DMS153 treated with DMSO at 0.1 percent for 48 hours (cell line): ENCODE results near the gene ANKRD13A.
A peak's percentile ranks its signal among the peaks of the same experiment; 100 is the strongest.

Source experiments
- DNase-seq: peaks from one replicate; lab custom pipeline; 2025; ENCODE audit not compliant: unreplicated experiment; lab: John Stamatoyannopoulos, UW

The ANKRD13A gene

DNA sequence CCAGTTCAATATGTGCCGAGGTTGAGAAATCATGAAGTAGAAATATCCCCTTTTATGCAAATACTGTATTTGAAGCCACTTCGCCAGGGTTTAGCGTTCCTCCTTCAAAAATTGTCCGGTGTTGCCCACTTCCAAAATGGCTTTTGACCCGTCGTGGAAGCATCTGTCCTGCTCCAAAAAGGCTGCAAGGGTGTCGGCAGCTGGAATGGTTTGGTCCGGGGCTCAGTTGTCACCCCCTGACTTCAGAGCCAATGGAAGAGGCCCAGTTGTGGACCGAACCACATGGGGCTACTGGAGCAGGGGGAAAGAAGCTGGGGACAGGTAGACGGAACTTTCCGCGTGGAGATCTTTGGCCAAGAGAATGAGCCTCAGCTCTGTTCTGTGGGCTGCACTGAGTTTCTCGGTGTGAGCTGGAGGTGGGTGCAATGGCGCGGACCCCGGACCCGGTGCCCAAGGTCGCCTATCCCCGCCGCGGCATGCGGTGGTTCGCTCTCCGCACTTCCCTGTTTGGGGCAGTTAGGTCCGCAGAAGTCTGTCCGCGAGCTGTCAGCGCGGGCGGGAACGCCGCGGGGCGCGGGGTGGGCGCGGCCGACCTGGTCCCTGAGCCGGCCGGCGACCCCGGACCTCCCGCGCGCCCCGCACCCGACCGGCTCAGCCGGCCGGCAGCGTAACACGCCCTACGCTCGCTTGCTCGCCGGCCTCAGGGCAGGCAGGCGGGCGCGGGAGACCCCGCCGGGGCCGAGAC lies at the start of gene ANKRD13A:
Gene ANKRD13A (plus strand): TSS at position 527 of the 745 bp plus-strand sequence. CDS start 259 bp downstream, outside the sequence.
- DNase-seq = peak; percentile 75

DNA sequence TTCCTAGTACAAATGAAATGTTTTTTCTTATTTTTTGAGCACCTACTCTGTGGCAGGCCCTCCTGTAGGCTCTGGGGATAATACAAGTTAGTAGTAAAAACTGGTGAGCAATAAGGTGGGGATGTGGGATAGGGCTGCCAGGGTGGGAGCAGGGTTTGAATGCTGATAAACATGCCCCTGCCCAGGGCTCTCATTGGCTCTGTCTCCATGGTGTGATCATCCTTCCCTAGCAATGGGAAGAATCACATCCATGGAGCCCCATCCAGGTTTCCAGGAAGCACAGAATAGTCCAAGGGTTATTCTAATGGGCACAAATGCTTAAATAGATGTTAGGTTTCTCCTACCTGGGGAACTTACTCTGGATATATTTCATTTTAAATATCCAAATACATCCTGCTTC lies 48.6 kb upstream of the ANKRD13A start:
- no peak for DNase-seq

DNA sequence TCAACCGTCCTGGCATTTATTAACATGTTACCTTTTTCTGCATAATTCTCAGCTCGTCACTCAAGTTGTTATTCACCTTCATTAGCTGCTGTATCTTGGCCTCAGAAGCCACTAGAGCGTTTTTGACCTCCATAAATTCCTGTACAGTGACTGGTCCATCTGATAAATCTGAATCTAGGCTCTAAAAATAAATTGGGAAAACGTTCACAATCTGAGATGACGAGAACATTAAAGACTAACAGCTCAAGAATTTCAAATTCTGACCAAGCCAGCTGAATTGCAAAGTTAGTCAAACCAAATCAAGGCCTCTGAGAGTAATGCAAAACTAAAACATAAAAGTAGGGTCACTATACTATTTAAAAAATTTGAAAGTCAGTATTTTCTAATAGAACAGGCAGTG lies 48.1 kb upstream of the ANKRD13A start:
- no peak for DNase-seq

DNA sequence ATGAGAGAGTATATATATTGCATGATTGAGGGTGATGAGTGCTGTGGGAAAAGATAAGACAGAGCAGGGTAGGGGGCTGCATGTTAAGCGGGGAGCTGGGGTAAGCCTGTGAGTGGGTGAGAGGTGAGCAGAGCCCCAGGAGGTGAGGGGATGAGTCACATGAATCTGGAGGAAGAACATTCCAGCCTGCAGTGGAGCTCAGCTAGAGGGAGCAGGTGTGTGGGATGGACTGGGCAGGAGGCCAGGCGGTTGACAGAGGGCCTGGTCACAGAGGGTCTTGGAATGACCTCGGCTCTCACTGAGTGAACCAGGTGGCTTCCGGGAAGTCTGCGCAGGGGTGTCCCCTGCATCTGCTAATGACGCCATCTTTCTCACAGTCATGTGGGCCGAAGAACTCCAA lies 47.5 kb upstream of the ANKRD13A start:
- DNase-seq = no peak

DNA sequence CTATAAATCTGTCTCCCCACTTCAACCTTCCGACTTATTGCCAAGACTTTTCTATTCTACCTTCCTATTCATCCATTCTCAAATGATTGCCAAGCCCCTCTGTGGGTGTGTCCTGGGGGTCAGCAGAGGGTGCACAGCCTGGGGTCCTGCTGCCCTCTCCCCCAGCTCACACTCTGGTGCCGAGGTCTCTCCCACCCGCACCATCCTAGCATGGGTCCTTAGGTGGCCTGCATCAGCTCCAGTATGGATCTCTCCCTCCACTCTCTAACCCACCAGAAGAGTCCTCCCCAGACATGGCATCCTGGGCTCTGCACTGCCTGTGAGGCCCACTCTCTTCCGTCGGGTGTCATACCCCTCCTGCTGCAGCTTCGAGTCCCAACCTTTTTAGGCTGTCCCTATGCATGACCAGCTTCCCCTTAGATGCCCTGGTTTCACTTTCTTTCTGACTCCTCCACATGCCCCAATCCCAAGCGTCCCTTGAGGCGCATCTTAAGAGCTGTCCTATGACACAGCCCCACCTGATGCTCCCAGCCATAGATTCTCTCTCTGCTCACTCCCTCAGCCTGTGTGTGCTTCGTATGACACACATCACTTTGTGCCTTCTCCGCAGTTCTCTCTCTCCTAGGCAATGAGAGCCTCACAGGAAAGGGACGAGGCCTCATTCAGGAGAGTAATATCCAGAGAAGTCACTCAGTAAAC lies 46.9 kb upstream of the ANKRD13A start:
- DNase-seq = no peak

DNA sequence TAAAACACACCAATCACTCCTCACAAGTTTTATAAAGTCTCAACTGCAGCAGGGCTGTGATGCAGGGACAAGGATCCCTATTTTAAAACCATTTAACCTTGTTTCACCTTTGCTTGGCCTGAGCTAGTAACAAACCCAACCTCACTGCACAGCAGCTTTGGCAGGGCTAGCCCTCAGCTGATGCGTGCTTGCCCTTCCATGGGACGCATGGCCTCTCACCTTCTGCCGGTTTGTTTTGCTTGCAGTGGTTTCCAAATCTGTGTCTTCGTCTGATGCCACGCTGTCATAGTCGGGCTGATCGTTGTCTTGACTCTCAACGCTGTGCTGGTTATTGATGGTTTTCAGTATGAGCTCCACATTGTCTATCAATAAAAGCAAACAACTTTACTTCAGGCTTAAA lies 46.4 kb upstream of the ANKRD13A start:
- no peak for DNase-seq

DNA sequence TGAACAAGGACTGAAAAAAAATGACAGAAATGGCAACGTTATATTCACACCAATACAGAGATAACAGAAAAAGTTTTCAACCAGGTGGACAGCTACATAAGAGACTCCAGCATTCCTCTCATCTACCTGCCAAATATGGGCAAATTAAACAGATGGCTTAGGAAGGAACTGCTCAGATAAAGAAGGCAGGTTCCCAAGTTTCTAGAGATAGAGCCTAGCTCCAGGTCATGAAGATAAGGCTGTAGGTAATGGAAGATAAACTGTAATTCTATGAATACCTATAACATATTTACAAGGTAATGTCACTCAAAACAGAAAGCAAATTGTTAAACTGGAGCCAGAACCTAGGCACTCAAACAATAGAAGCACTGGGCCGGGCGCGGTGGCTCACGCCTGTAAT lies 45.6 kb upstream of the ANKRD13A start:
- no peak for DNase-seq

DNA sequence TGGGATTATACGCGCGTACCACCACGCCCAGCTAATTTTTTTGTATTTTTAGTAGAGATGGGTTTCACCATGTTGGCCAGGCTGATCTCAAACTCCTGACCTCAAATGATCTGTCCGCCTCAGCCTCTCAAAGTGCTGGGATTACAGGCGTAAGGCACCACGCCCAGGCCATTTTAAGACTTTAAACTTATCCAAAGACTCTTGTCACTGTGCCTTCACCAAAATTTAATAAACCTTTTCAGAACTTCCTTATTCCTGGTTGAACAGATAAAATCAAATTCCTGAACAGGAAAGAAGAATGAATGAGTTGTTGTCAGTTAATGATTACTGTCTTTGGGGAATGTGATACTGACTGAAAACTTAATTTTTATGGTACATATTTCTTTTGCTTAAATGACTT lies 40.9 kb upstream of the ANKRD13A start:
- DNase-seq = no peak

DNA sequence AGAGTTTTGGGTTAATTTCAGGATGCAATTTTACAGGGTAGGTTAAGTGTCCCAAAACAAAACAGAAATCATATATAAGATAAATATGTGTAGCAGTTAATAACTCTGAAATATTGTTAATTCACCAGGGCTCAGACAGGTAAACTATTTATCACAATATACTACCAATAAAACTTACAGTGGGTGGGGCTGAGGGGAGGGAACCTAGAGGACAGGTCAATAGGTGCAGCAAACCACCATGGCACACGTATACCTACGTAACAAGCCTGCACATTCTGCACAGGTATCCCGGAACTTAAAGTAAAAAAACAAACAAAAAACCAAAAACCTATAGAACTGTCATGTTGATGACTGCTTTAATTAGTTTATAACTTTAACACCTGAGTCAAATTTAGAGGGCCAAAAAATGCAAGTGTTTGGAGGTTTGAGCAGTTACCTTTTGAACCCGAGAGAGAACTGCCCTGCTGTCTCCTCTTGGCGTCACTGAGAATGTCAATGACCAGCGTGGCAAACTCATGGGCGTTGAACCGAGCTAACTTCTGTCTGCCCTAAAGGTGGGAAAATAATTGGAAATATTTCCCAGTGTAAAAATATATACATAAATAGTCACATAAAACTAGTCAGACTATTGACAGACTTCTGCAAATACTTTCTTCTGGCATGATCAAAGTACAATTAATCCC lies 39.7 kb upstream of the ANKRD13A start:
- DNase-seq = no peak

DNA sequence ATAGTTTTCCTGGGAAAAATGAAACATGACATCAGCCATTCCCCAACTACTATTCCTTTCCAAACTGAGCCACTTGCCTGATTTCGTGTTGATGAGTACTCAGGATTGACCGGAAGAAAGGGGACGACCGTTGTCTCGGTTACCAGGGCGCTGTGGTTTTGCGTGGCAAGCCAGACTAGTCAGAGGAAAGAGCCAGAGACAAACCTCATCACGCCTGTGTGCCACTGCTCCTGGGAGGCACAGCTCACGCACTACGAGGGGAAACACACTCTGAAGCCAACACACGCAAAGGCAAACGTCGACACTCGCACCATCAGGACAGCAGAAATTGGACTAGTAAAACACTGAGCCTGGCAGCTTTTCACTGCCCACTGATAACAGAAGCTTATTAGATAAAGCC lies 38.0 kb upstream of the ANKRD13A start:
- no peak for DNase-seq

DNA sequence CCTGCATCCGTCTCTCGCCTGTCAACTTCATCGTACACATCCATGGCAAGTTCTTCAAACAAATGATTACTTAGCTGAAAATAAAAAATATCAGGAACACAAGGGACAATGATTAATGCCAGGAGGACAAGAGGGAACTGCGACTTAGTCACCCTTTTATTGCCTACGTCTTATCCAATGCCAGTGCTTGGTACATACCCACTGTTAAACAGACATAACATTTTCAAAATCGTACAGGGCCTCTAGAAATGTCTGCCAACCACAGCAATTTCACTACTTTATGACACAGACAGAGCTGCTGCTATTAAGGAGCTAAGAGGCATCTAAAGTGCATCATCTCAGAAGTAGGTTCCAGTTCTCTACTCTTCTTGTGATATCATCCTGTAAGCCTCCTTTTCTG lies 37.6 kb upstream of the ANKRD13A start:
- no peak for DNase-seq

DNA sequence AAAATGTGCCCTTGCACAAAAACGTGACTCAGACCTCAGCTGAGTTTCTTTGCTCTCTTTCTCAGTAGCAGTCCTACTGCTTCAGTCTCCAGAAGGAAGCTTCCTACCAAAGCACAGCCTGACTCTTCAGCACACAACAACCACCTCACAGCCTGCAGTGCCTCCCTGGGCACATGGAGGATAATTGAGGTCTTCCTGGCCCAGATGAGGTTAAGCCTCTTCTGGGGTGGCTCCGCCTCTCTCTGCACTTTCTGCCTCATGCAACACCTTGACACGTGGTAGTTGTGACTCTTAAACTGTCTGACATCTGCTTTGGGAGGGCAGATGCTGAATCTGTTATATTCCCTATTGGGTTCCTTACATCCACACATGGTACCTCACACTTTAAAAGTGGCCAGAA lies 36.8 kb upstream of the ANKRD13A start:
- DNase-seq = no peak

DNA sequence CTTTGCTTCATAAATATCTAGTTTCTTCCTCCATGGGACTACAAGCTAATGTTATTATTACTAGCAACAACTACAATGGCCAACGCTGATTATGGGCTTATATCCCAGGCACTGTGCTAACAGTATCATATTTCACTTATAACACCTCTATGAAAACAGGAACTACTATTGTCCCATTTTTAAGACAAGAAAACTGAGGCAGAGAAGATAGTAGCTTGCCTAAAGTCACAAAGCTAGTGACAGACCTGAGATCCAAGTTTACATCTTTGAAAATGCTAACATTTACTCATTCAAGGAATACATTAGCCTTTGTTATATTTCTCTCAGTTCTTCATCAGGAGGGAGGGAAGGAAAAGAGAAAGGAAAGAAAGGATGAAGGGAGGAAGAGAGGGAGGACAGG lies 35.9 kb upstream of the ANKRD13A start:
- no peak for DNase-seq

DNA sequence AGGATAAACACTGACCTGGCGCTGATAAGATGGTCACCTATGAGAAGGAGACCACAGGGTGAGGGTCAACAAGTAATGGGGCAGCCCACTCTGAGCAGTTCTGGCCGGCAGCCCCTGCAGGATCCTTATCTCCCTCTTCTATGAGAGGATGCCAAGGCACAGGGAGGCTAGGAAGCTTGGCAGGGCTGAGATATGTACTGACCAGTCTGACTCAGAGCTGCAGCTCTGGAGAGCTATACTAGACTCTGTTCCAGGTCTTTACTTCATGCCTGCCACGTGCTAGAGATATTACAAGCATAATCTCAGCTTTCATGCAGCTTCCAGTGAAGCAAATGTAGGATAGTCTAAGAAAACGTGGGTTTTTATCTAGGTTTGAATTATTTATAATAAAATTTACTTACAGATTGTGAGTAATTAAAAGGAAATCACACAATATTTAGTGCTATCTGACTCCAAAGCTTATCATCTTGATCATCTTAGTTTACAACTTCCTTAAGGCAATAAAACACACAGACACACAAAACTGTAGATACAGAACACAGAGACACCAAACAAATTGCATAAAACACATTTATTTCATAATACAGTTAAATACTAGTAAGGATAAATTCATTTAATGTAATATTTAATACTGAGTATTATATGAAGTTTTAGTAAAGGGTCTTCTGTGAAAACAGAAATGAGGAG lies 35.3 kb upstream of the ANKRD13A start:
- DNase-seq = no peak

DNA sequence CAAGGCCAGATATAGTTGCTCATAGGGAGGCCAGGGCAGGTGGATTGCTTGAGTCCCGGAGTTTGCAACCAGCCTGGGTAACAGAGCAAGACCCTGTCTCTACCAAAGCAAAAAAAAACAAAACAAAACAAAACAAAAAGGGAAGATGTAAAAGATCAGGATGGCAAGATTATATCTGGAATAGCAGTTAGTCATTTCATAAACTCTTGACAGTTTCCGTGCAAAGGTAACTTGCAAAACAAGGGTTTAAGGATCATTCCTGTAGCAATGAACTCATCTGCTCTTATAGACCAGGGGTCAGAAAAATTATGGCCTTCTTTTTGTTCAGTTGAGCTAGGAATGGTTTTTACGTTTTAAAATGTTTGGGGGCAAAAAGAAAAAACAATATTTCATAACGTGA lies 32.7 kb upstream of the ANKRD13A start:
- DNase-seq = no peak

DNA sequence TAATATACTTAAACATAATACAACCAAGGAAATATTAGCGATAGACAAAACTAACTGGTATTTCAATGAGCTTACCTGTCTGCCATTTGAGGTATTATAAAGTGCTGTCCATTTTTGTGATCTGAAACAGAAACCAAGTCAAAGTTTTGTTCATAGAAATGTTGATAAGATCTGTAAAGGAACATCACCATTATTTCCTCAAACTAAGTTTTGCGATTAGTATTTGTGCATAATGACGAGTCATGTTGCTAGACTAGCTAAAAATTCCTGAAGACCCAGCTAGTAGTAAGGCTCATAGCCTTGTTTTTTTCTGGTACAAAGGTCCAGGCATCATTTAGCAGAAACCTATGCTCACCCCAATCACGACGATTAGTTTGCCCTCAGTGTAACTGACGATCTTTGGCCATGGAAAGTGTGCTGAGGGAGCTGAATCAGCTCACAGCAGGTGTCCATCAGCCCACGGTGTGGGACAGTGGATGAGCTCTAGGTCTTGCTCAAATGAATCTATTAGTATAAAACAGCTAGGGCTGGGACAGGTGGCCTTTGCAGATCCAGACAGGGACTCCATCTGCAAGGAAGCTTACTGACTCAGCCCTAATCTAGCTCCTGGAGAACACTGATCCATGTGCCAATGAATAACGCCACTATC lies 31.7 kb upstream of the ANKRD13A start:
- DNase-seq = no peak

DNA sequence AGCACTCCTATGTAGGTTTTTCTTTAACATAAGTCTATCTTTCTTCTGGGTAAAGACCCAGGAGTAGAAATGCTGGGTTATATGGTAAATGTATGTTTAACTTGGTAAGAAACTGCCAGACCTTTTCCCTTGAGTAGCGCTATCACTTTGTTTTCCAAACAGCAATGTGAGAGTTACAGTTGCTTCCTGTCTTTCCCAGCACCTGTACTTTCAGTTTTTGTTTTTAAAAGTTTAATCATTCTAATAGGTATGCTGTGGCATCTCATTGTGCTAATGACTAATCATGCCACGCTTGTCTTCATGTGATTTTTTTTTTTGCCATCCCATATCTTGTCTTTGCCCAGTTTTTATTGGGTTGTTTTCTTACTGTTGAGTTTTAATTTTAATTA lies 31.2 kb upstream of the ANKRD13A start:
- DNase-seq = no peak

DNA sequence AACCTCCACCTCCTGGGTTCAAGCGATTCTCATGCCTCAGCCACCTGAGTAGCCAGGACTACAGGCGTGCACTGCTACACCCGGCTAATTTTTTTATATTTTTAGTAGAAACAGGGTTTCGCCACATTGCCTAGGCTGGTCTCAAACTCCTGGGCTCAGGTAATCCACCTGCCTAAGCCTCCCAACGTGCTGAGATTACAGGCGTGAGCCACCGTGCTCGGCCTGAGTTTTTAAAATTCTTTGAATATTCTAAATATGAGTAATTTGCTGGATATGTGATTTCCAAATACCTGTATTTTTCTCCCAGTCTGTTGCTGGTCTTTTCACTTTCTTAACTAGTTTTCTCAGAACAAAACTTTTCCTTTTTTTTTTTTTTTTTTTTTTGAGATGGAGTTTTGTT lies 30.4 kb upstream of the ANKRD13A start:
- no peak for DNase-seq

DNA sequence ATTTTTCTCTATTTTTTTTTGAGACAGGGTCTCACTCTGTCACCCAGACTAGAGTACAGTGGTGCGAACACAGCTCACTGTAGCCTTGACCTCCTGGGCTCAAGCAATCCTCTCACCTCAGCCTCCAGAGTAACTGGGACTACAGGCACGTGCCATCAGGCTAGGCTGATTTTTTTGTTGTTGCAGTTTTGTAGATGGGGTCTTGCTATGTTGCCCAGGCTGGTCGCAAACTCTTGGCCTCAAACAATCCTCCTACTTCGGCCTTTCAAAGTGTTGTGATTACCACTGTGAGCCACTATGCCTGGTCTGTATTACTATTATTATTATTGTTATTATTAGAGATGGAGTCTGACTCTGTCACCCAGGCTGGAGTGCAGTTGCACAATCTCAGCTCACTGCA lies 26.4 kb upstream of the ANKRD13A start:
- no peak for DNase-seq

DNA sequence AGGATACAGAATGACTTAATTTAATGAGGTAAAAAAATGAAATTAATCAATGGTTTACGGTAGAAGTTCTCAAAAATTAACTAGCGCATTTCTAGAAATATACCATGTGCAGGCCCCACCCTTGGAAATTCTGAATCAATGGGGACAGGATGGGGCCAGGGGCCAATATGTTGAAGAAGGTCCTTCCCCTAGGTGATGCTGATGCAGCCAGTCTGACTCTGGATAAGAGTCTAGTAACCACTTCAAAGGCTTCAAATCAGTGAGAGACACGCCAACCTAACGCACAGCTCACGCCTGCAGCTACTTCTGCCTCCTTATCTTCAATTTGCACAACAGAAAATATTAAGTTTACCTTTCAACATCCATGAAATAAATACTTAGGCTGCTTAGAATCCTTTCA lies 17.9 kb upstream of the ANKRD13A start:
- DNase-seq = no peak

DNA sequence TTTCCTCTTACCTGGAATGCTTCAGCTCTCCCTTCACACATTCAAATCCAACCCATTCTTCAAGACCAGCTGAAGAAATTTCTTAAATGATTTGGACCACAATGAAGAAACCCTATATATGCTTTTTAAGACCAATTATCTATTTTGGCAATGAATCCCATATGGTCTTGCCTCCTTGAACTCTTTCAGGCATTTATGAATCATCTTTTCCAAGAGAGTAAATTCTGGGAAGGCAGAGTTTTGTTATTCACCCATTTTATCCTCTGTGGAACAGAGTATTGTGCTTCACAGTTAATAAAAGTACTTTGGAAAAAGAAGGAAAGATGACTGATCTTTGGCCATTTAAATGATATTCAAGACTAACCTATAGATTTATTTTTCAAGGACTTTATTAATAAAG lies 17.0 kb upstream of the ANKRD13A start:
- no peak for DNase-seq
